CD4-positive, alpha-beta T cell treated with Interleukin-1 beta for 1 hour (primary cell): Measurements from ENCODE around the gene CBX8.
A peak's percentile ranks its signal among the peaks of the same experiment; 100 is the strongest.

ENCODE experiments used
- DNase-seq, 2 donors: peaks; one replicate each; pipeline ENCODE4 v3.0.0-alpha.2; 2020 to 2022

CBX8 gene

DNA sequence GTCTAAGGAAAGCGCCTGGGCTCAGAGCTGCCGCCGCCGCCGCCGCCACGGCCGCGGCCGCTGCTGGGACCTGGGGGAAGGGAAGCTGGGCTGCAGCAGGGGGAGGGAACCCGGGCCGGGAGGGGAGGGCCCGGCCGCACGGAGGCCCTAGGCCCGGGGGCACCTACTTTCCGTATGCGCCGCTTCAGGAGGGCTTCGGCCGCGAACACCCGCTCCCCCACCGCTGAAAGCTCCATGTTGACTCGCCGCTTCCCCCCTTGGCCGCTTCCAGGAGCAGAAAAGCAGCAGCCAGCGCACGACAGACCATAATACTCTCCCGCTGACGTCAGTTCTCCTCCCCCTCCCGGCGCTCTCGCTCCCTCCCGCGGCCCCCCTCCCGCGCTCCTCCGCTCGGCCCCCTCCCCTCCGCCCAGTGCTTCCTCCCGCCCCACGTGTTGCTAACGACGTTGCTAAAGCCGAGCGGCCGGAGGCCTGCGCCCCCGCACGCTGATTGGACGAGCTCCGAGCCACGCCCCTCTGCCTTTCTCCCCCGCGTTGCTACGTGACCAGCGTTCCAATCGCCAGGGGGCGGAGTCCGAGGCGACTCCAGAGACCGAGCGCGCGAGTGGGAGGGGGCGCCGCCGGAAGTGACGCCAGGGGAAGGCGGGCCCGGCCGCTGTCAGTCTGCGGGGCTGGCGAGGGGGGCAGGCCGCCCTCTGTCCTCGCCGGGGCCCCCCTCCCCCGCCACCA lies at the start of gene CBX8:
Gene CBX8 (minus strand): TSS at position 315 of the 729 bp plus-strand sequence. CDS start 79 bp downstream, at position 236.
- peak; percentile 99 for DNase-seq

DNA sequence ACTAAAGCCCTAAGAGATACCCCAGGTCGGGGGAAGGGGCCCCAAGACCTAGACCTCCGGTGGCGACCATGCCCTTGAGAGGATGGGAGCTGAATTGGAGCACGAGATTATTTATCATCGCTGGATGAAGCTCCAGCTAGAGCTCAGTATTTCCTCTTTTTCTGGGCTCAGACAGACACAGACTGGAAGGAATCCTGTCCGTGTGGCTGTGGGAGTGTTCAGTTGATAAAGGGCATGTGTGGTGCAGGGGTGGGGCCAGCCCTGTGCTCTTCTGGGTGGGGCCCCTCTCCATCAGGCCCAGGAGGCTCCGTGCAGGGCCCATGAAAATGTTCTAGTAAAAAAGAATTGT lies 48.7 kb upstream of the CBX8 start:
- no peak for DNase-seq

DNA sequence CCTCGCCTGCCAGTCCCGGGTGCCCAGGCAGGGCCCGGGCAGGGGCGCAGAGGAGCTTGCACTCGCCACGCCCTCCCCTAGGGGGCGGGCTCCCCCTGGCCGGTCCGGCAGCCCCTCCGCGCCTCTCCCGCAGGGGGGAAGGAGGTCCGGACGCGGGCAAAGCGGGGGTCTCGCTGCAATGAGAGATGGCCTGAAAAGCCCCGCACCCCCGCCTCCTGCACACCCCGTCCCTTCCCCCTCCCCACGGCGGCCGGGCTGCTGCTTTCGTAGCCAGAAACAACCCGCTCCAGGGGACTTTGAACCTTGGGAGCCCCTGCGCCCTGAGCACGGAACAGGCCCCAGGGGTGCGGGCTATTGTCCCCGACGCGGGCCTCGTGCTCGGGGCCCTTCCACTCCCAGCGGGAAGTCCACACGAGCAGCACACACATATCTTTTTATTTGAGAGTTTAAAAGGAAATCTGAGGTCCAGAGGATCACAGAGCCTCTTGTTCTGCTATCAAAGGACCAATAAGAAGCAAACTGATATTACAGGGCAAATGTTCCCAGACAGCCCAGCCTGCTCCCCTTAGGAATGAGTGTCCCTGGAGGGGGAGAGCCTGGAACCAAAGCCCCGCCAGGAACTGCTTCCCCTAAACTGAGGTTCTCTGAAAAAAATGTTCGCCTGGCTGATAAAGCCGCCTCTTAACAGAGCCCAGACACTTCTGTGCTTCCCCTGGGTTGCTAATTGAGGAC lies 48.2 kb upstream of the CBX8 start:
- peak; percentile 48 to 51 for DNase-seq

DNA sequence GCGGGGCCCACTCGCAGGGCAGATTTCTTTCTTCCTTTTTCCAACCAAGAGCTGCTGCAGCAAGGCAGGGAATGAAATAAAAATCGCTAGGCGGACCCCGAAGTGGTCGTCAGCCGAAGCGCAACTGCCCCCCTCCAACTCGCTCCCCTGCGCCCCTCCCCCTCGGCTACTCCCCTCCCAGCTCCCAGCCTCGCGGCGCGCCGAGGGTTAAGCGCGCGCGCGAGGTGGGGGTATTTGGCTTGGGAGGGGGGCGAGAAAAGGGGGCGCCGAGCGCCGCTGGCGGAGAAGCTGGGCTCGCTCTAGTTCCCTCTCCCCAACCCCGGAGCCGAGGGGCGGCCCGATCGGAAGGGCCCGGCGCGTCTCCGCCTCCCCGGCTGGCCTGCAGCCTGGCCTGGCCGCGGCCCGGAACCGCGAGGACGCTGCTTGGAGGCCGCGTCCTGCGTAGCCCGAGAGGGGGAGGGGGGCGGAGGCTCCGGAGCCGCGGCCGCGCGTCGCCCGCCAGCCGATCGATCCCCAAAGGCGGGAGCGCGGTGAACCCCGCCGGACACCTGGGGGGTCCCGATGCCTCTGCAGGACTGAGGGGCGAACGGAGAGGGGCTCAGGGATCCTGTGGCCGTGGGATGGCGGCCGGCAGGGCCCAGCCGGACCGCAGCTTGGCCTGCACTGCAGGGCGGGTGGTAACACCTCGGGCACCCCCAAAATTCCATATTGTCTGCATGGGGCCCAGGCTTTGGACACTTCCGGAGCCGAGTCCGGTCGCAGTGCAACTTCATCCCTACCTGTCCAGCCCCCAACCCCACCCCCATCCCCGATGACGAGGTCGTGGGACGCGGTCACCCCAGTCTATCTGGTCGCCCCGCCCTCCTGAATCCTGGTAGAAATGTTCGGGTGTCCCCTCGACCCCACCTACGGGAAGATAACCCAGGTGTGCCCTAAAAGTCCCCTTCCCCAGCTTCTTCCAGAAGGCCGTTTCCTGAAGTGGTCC lies 47.2 kb upstream of the CBX8 start:
- DNase-seq = no peak

DNA sequence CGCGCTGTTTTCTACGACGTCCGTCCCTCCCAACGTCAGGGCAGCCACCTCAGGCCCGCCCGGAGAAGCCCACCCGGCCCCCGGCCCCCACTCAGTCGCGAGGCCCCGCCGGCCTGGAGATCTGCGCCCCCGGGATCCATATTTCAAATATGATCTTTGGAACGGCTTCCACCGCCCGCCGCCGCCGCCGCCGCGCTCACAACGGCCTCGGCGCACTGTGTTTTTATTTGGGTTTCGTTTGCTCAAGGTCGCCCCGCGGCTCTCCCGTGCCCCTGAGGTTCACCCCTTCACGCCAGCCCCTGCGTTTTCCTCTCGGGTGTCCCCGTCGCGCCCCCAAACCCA lies 46.6 kb upstream of the CBX8 start:
- DNase-seq = no peak

DNA sequence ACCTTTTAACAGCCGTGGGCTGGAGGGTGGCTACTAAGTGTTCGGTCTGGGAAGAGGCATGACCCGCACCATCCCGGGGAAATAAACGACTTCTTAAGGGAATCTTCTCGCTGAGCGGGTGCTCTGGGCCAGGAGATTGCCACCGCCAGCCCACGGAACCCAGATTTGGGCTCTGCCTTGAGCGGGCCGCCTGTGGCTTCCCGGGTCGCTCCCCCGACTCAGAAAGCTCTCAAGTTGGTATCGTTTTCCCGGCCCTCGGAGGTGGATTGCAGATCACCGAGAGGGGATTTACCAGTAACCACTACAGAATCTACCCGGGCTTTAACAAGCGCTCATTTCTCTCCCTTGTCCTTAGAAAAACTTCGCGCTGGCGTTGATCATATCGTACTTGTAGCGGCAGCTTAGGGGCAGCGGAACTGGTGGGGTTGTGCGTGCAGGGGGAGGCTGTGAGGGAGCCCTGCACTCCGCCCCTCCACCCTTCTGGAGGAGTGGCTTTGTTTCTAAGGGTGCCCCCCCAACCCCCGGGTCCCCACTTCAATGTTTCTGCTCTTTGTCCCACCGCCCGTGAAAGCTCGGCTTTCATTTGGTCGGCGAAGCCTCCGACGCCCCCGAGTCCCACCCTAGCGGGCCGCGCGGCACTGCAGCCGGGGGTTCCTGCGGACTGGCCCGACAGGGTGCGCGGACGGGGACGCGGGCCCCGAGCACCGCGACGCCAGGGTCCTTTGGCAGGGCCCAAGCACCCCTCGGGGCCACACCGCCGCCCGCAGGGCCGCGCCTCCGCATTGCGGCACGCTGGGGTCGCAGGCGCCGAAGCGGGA lies 46.0 kb upstream of the CBX8 start:
- peak in 1 of 2 donors; percentile 43 for DNase-seq

DNA sequence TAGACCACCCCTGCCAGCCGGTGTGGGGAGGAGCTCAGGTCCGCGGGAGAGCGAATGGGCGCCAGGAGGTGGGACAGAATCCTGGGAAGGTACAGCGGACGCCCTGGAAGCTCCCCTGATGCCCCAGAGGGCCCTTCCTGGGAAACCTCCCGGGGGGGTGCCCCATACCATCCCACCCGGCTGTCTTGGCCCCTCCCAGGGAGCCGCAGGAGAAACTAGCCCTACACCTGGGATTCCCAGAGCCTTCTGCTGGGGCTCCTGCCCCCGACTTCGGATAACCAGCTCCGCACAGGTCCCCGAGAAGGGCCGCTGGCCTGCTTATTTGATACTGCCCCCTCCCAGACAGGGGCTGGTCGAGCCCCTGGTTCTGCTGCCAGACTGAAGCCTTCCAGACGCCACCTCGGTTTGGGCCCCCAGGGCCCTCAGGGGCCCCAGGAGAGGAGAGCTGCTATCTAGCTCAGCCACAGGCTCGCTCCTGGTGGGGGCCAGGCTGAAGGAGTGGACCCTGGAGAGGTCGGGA lies 45.3 kb upstream of the CBX8 start:
- DNase-seq = no peak

DNA sequence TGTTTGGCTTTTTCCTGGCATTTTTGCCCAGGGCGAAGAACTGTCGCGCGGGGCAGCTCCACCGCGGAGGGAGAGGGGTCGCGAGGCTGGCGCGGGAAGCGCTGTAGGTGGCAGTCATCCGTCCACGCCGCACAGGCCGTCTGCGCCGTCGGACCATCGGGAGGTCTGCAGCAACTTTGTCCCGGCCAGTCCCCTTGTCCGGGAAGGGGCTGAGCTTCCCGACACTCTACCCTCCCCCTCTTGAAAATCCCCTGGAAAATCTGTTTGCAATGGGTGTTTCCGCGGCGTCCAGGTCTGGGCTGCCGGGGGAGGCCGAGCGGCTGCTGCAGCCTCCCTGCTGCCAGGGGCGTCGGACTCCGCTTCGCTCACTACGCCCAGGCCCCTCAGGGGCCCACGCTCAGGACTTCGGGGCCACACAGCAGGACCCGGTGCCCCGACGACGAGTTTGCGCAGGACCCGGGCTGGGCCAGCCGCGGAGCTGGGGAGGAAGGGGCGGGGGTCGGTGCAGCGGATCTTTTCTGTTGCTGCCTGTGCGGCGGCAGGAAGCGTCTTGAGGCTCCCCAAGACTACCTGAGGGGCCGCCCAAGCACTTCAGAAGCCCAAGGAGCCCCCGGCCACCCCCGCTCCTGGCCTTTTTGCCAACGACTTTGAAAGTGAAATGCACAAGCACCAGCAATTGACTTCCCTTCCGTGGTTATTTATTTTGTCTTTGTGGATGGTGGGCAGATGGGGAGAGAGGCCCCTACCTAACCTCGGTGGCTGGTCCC lies 44.7 kb upstream of the CBX8 start:
- no peak for DNase-seq

DNA sequence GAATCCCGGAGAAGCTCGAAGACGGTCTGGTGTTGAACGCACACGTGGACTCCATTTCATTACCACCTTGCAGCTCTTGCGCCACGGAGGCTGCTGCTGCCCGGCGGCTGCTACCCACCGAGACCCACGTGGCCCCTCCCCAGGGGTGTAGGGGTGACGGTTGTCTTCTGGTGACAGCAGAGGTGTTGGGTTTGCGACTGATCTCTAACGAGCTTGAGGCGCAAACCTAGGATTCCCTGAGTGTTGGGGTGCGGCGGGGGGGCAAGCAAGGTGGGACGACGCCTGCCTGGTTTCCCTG lies 44.1 kb upstream of the CBX8 start:
- no peak for DNase-seq

DNA sequence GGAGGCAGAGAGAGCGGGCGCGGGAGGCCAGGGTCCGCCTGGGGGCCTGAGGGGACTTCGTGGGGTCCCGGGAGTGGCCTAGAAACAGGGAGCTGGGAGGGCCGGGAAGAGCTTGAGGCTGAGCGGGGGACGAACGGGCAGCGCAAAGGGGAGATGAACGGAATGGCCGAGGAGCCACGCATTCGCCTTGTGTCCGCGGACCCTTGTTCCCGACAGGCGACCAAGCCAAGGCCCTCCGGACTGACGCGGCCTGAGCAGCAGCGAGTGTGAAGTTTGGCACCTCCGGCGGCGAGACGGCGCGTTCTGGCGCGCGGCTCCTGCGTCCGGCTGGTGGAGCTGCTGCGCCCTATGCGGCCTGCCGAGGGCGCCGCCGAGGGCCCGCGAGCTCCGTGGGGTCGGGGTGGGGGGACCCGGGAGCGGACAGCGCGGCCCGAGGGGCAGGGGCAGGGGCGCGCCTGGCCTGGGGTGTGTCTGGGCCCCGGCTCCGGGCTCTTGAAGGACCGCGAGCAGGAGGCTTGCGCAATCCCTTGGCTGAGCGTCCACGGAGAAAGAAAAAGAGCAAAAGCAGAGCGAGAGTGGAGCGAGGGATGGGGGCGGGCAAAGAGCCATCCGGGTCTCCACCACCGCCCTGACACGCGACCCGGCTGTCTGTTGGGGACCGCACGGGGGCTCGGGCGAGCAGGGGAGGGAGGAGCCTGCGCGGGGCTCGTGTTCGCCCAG lies 43.6 kb upstream of the CBX8 start:
- DNase-seq = peak in 1 of 2 donors; percentile 40

DNA sequence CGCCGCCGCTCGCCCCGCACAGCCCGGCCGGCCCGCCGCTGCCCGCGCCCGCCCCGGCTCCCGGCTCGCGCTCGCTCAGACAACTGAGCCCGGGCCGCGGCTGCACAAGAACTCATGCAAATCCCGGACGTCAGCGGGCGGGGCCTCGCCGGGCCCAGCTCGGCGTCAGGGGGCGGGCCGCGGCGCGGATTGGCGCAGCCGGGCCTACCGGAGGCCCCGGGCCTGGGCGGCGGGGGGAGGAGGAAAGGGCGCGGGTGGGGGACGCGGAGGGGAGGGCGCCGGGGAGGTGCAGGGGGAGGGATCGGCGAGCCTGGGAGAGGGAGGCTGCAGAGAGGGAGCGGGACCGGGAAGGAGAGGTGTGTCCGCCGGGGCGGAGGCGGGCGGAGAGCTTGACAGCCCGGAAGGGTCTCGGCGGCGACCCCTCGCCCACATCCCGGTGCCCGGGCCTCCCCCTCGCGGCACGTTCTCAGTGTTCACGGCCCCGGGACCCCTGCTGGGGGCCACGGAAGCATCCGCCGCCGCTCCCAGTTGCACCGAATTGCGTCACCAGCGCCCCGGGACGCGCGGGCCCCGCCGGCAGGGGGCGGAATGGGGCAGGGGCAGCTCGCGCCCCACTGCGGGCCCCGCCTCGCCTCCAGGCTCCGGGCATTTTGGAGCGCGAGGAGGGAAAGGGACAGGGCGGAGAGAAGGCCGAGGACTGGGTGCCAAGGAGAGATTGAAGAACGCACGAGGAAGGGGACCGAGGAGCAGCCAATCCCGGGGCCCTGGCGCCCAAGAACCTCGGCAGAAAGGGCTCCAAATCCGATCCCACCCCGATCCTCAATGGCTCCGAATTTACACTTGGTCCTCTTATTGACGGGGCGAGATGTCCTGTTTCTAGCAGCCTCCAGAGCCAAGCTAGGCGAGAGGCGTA lies 42.7 kb upstream of the CBX8 start, which contains the start of gene CBX4:
Gene CBX4 (minus strand): TSS at position 85 of the 913 bp plus-strand sequence. CDS start 189 bp downstream, outside the sequence.
- DNase-seq = peak; percentile 94 to 95

DNA sequence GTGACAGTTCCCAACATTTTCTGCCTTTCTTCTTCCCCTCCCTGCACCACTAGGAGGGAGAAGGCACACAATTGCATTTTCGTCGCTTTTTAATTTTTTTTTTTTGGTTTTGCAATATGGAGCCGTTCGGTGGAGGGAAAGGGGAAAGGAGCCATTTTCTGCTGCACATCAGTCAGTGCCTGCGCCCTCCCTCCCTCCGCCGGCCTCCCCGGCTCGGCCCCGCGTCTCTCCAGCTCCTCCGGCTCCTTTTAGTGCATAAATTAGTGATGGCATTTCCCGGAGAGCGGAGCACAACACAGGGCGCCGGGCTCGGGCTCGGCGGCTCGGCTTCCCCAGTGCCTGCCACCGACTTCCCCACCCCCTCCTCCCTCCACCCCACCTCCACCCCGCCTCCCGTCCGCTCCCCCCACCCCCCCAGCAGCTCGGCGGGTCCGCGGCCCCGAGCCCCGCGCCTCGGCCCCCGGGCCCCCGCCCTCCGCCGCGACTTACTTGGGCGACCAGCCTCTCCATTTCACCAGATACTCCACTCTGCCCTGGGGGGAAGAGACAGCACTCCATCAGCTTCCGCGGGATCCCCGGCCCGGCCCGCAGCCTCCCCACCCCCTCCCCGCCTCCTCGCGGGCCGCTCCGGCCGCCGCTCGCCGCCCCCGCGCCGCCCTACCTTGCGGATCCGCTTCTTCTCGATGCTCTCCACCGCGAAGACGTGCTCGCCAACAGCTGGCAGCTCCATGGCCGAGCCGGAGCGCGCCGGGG lies 41.8 kb upstream of the CBX8 start:
- DNase-seq = peak; percentile 47 to 52

DNA sequence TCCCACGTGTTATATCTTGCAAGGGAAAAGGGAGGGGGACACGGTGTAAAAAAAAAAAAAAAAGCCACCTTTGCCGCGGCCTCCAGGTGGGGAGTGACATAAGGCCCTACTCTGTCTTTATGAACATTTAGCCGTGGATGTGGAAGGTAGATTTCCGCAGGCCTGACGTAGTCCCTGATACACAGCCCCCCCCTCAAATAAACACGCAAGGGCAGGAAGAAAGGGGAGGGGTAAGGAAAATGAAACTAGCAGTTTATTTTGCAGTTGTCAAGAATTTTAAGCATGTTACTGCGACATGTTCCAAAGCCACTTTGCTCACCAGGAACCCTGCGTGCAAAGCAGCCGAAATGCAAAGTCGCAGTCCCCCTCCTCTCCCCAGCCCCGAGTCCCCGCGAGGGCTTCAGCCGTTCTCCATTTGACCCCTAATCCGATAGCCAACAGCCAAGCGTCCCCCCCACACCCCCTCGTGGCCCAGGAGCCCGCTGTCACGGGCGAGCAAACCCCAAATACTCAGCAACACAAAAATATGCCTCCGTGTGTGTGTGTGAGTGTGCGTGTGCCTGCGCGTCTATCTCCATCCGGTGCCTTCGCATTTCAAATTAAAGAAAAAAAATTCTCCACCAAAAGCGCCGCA lies 41.1 kb upstream of the CBX8 start:
- DNase-seq = peak; percentile 55

DNA sequence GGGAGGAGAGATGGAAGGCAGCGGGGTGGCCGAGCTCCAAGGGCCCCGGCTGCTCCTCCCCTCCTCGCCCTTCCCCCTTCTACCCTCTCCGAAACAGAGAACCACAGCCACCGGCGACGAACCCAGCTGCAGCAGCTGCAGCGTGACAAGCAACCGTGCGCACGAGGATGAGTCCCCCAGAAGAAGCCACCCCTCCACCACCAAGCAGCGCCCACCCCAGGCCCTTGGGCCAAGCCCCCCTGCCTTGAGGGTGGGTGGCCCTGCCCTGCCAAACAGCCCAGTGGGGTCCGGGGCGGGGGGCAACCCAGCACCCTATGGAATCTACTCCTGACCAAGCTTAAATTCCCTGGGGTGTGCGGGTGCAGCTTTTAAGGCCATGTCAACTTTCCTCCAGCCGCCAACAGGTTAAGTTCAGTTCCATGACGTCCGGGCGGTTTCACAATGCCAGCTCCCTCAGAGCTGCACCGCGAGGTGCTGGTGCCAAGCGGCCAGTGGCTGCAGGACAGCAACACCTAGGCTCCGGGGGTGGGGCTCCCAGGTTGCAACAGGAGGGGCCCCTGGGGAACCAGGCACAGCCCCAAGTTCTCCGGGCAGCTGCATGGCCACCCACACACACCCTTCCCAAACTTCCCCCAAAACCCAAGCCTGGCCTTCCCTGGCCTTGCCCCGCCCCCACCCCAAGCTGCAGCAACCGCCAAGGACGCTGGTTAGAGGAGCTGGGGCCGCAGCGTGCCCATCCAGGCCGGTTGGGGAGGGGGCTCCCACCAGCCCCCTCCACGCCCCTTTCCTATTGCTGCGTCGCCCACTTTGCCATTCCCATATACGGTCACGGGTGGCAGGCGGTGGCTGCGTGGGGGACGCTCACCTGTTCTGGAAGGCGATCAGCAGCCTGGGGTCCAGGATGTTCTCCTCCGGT lies 40.4 kb upstream of the CBX8 start:
- peak in 1 of 2 donors; percentile 60 for DNase-seq

DNA sequence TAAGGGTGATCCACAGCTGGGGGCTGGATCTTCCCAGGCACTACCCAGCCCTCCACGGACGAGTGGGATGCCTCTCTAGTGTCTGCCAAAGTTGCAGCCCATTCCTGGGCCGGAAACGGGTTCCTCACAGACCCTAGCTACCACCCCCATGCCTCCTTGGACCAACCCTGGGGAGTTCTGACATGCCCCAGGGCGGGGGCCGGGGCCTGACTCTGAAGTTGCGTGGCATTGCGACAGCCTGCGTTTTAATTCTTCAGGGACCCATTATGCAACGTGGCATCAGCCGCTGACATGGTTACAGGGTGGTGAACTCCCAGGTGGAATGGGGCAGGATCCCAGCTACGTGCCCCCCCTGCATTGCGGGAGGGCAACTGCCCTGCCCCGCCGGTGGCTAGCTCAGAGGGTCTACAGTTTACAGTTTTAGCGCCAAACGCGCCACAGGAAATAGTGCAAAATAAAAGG lies 39.7 kb upstream of the CBX8 start:
- no peak for DNase-seq

DNA sequence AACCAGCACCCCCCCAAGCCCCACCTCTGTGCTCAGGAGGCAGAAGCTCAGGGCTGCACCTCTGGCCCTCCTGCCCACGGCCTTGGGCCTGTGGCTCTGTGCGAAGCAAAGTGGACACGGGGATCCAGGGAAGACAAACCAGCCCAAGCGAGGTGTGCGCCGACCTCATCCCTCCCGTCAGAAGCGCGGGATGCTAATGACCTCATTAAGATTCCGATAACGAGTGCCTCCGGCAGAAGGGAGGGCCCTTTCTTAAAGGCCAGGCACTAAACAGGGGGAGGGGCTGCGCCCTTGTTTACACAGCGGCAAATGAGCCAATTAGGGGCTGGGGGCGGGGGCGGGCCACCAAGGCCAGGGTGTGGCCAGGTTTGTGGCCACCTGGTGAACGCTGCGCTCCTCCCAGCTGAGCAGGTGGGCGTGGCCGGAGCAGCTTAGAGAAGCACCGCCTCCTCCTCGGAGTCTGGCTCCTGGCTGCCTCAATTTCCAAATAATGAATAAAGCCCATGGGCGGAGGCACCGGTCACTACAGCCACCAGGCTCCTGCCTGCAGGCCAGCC lies 39.2 kb upstream of the CBX8 start:
- no peak for DNase-seq

DNA sequence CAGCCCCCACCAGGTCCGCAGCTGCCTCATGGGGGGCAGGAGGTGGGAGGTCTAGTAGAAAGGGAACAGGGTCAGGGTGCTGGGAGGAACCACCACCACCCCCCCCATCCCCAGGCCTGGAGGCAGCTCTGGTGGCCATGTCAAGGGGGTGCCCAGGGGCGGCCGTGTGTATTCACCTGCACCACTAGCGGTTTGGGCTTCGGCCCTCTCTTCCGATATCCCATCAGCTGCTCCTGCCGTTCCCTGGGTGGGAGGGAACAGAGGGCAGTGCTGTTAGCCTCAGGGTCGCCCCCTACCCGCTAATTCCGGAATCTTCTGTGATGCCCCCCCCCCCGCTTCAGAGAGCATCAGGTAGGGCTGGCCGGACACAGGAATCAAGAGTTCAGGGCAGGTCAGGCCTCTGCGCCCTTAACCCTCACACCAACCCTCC lies 38.6 kb upstream of the CBX8 start:
- no peak for DNase-seq
